ENCODE data around the gene DAPK1. TPM values are rescaled to one million over a fixed set of nuclear protein-coding genes. Genes with fewer than 3 reads are reported as not detected.

The DAPK1 gene
- polyA plus RNA-seq, 1 experiment = 5.4 TPM

GRCh38 chr9:87481890-87482855 is 15.5 kb upstream of the DAPK1 start:
- Histone ChIP-seq H3K36me3 (ENCODE audit: control insufficient read depth, insufficient read depth, low read length) (no peaks in the 10 kb centered on the region), H3K27me3 (ENCODE audit: control insufficient read depth, insufficient read depth, low read length) (no peaks in the 10 kb centered on the region), H3K4me3 (ENCODE audit: low read depth, low read length) (no peak overlapping the region)
- ChIA-PET POLR2A (interaction anchor here (0.6 kb wide), 1 partner anchor 71 kb away, joined by 4 read pairs; no protein-coding TSS in a partner anchor), CTCF (interaction anchor here (0.6 to 1.7 kb wide), 5 partner anchors 9 to 181 kb away, joined by 3 to 5 read pairs (median 4); partner anchors contain the start of gene DAPK1)
- DNase-seq (ENCODE audit: low read depth) = no peak
- no peak for TF ChIP-seq CTCF (IDR thresholded peaks at IDR 0.05; ENCODE audit: insufficient read depth, low read depth, low read length)

- TF ChIP-seq CTCF (IDR thresholded peaks at IDR 0.05; ENCODE audit: insufficient read depth, low read depth, low read length) = no peak
Observed at GRCh38 chr9:87490225-87490624, 7.4 kb upstream of the DAPK1 start.

GRCh38 chr9:87490907-87491306 is 6.8 kb upstream of the DAPK1 start:
- peaks cover 2% of the 10 kb centered on the region; the same call in 1 of the 2 replicates for H3K27me3 ChIP-seq (ENCODE audit: control insufficient read depth, insufficient read depth, low read length)
- no peaks in the 10 kb centered on the region for H3K36me3 ChIP-seq (ENCODE audit: control insufficient read depth, insufficient read depth, low read length)
- DNase-seq (ENCODE audit: low read depth) = no peak
- ChIA-PET CTCF (interaction anchor here (0.8 kb wide), 1 partner anchor 14 kb away, joined by 3 read pairs; no protein-coding TSS in a partner anchor), POLR2A (no interaction called here)
- TF ChIP-seq CTCF (IDR thresholded peaks at IDR 0.05; ENCODE audit: insufficient read depth, low read depth, low read length) = no peak
- no peak overlapping the region for H3K4me3 ChIP-seq (ENCODE audit: low read depth, low read length)

More at GRCh38 chr9:87490225-87490624, 7.4 kb upstream of the DAPK1 start:
- CTCF ChIA-PET = interaction anchor here (0.8 to 1.1 kb wide), 2 partner anchors 12 to 13 kb away, joined by 3 to 4 read pairs; no protein-coding TSS in a partner anchor
- POLR2A ChIA-PET = no interaction called here
- H3K27me3 ChIP-seq (ENCODE audit: control insufficient read depth, insufficient read depth, low read length) = peaks cover 2% of the 10 kb centered on the region; the same call in 1 of the 2 replicates
- DNase-seq (ENCODE audit: low read depth) = no peak
- H3K4me3 ChIP-seq (ENCODE audit: low read depth, low read length) = no peak overlapping the region
- H3K36me3 ChIP-seq (ENCODE audit: control insufficient read depth, insufficient read depth, low read length) = no peaks in the 10 kb centered on the region

GRCh38 chr9:87491523-87491922 is 6.1 kb upstream of the DAPK1 start:
- Histone ChIP-seq H3K4me3 (ENCODE audit: low read depth, low read length) (no peak overlapping the region), H3K36me3 (ENCODE audit: control insufficient read depth, insufficient read depth, low read length) (no peaks in the 10 kb centered on the region), H3K27me3 (ENCODE audit: control insufficient read depth, insufficient read depth, low read length) (peaks cover 5% of the 10 kb centered on the region)
- ChIA-PET POLR2A (no interaction called here), CTCF (no interaction called here)
- no peak for TF ChIP-seq CTCF (IDR thresholded peaks at IDR 0.05; ENCODE audit: insufficient read depth, low read depth, low read length)
- DNase-seq (ENCODE audit: low read depth) = no peak

GRCh38 chr9:87492642-87493041 is 5.0 kb upstream of the DAPK1 start:
- ChIA-PET CTCF (interaction anchor here (1.5 kb wide), 1 partner anchor 170 kb away, joined by 3 read pairs; no protein-coding TSS in a partner anchor), POLR2A (no interaction called here)
- H3K4me3 ChIP-seq (ENCODE audit: low read depth, low read length) = no peak overlapping the region
- peaks cover 6% of the 10 kb centered on the region for H3K27me3 ChIP-seq (ENCODE audit: control insufficient read depth, insufficient read depth, low read length)
- no peak for TF ChIP-seq CTCF (IDR thresholded peaks at IDR 0.05; ENCODE audit: insufficient read depth, low read depth, low read length)
- no peaks in the 10 kb centered on the region for H3K36me3 ChIP-seq (ENCODE audit: control insufficient read depth, insufficient read depth, low read length)
- DNase-seq (ENCODE audit: low read depth) = no peak
